ENCODE measurements around the gene HES5.
A peak's percentile ranks its signal among the peaks of the same experiment; 100 is the strongest.
"Not testable (repeated sequence)": the region's sequence is repeated elsewhere in the genome, so short reads cannot be mapped to it uniquely, and the experiment has no call there.

Gene HES5

DNA sequence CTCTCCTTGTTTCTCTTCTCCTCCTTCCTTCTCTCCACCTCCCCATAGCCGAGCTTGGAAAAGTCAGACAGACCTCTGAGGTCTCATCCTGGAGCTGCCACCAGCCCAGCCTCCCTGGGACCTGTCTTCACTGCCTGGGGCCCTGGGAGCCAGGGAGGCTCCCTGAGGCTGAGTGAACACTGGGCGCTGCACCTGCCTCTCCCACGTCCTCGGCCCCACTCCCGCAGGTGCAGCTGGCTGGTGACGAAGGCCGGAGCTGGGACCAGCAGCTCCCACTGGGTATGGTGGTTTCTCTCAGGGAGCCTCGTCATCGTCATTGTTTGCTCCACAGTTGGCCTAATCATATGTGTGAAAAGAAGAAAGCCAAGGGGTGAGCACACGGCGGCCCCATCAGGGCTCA is 31.4 kb upstream of the HES5 start:
- DNase-seq = no peak

- DNase-seq = no peak
These were observed 30.4 kb upstream of the HES5 start for GRCh38 chr1:2560299-2561073.

- no peak for DNase-seq
These were observed 29.6 kb upstream of the HES5 start for GRCh38 chr1:2559509-2560298.

DNA sequence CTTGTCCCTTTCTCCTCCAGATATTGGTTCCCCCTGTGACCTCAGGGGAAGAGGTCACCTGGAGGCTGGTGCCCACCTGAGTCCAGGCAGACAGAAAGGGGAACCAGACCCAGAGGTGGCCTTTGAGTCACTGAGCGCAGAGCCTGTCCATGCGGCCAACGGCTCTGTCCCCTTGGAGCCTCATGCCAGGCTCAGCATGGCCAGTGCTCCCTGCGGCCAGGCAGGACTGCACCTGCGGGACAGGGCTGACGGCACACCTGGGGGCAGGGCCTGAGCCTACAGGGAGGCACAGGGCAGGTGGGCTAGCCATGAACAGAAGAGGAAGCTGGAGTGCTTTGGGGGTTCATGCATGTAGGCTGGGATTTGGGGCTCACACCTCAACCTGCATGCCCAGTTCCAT is 28.8 kb upstream of the HES5 start:
- no peak for DNase-seq

- no peak for DNase-seq
These were observed 28.4 kb upstream of the HES5 start for GRCh38 chr1:2558420-2558819.

- no peak for DNase-seq
These were observed 27.7 kb upstream of the HES5 start for GRCh38 chr1:2557482-2558400.

DNA sequence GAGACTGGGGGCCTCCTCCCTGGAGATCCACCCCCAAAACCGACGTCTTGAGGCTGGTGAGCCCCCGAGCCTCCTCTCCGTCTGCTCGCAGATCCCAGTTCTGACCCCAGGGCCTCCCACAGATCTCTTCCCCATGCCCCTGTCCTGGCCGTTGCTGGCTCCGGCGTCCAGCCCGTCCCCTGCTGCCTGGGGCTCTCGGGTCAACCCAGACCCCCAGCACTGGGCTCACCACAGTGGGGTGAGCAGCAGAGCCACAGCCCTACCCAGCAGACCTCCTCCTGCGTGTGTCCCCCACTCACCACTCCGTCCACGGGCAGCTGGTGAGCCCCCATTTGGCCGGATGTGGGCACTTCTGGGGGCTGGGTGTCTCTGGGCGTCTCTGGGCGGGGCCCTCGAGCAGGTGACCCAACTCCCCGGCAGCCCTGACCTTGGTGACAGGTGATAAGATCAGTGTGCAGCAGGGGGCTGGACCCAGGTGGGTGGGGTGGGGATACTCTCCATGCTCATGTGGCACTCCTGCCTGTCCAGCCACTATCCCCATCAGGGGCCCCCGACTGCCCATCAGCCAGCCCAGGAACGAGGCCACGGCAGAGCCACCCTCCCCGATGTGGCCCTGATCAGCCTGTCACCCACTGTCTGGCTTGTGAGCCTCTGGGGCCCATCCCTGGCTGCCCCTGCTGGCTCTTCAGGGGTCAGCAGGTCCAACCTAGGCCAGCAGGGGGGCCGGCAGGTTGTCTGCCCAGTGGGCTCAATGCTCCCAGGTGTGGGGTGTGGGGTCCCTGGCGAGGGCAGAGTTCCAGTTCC is 26.8 kb upstream of the HES5 start:
- no peak for DNase-seq

DNA sequence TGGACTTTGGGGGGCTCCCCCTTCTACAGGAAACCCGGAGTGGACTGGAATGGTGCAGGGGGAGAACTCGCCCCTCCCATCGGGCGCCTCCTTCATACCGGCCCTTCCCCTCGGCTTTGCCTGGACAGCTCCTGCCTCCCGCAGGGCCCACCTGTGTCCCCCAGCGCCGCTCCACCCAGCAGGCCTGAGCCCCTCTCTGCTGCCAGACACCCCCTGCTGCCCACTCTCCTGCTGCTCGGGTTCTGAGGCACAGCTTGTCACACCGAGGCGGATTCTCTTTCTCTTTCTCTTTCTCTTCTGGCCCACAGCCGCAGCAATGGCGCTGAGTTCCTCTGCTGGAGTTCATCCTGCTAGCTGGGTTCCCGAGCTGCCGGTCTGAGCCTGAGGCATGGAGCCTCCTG is 26.2 kb upstream of the HES5 start, which contains the start of gene TNFRSF14:
Gene TNFRSF14, plus strand, starts transcription at position 95 of the 401 bp plus-strand sequence. Its CDS starts 294 bp downstream, at position 389.
- peak in 11 of 56 donors; percentile 15 to 38 (median 25) for DNase-seq

GRCh38 chr1:2555634-2556276 is 25.7 kb upstream of the HES5 start:
- DNase-seq = peak in 19 of 56 donors; percentile 17 to 61 (median 29)

DNA sequence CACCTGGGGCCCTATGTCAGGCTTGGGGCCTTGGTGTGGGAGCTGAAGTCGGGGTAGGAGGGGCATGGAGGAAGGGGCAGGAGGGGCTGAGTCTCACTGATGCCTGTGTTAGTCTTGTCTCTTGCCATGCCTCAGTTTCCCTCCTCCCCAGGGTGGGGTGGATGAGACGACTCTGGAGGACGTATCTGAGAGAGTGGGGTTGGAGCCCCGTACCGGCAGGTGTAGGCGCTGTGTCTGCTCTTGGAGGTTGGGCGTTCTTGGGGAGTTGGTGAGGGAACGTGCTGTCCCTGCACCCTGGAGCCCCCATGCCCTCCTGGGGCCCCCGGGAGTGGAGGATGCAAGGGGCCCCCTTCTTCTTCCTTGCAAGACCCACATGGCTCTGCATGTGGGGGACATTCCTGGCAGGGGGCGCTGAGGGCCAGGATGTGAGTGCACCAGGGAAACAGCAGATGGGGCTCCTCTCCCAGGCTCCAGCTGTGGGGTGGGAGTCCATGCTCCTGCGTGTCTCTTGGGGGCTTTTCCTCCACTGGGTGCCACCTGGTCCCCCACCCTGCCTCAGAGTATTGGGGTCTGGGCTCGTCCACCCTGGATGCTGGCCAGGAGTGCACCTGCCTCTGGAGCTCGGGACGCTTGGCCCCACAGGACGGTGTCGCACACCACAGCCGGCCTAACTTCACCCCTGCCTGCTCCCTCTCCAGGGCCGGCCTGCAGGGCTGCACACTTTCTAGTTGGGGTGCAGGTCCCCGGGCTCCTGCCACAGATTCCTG is 24.7 kb upstream of the HES5 start:
- DNase-seq = peak in 3 of 56 donors; percentile 4 to 15 (median 11)

DNA sequence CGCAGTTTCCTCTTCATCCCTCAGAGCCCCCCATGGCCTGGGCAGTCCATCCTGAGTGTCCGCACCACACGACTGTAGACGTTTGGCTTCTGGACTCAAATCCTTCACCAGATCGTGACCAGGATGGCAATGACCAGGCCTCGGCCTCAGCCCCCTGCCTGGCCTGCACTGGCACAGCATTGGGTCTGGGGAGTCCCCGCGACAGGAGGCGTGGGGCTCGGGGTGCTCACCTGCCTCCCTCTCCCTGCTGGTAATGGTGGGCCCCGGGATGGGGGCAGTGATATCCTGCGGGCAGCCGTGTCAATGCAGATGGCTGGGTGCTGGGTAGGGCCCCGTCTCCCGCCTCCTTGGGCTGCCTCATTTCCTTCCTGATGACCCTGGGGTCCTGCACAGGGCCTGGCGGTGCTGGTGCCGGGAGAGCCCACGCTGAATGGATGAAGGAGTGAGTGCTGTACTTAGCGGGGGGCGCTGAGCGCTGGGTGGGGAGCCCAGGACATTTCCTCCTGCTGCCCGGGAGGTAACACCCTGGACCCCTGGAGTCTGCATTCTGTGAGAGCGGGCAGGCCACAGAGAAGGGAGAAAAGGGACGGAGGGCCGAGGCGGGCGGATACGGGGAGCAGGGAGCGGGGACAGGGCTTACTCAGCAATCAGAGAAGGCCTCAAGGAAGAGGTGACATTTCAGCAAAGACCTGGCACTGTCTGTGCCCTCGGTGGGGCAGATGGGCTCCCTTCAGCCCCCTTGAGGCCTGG is 24.0 kb upstream of the HES5 start:
- DNase-seq = no peak

DNA sequence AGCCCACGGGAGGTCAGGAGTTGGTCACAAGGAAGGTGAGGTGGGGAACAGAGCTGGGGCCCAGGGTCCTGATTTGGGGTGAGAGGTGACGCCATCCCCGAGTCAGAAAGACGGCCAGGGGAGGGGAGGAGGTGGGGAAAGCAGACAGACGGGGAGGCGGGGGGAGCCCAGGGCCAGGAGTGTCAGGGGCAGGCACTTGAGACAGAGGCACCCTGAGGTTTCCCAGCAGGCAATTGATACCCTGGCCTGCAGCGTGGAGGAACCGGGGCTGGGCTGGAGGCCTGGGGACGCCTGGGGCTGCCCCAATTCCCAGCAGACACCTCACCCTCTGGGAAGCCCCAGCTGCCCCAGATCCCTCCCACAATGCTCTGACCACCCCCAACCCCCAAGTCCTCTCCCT is 23.0 kb upstream of the HES5 start:
- DNase-seq = not testable (repeated sequence)

GRCh38 chr1:2552189-2552588 is 22.1 kb upstream of the HES5 start:
- no peak for DNase-seq

GRCh38 chr1:2551544-2551943 is 21.5 kb upstream of the HES5 start:
- DNase-seq = not testable (repeated sequence)

DNA sequence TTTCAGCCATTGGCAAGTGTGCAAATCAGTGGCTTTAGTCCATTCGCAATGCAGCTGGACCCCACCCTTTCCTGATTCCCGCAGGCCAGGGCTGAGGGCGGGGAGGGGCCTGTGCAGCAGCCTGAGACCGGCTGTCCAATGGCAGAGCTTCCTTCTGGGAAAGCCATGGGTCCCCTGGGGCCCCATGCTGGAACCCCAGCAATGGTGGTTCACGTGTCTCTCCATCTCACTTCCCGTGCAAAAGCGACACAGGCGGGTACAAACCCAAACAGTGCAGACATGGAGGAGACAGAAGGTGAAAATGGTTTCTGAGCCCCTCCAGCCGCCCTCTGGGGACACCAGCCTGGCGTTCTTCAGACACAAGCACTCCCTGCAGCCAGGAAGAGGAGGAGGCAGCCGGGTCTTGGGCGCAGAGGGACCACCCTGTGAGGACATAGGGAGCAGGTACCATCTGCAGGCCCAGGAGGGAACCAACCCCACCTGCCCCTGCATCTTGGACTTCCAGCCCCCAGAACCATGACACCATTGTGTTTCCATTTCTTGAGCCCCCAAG is 20.3 kb upstream of the HES5 start:
- not testable (repeated sequence) for DNase-seq

DNA sequence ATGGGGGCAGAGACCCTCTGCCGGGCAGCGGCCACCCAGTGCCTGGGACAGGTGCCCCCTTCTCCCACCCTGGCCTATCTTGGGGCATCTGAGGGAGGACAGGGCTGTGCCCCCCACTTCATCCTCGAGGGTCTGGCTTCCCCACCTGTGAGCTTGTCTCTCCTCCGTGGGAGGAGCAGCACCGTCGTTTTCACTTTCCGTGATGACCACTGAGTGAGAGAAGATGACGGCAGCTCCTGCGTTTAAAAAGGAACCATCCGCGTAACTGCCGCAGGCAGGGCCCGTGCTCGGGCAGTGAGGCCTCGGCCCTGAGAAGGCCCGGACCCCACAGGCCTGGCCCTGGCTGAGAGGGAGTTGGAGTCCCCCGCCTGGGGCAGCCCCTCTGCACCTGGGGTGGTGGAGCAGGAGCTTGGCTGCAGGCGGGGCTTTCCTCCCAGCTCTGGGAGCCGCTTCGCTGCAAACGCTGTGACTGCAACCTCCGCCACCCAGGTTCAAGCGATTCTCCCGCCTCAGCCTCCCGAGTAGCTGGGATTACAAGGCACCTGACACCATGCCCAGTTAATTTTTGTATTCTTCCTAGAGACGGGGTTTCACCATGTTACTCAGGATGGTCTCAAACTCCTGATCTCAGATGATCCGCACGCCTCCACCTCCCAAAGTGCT is 19.4 kb upstream of the HES5 start:
- DNase-seq = not testable (repeated sequence)

GRCh38 chr1:2548068-2548589 is 18.1 kb upstream of the HES5 start:
- DNase-seq = peak in 51 of 56 donors; percentile 25 to 82 (median 66)

All from nucleus accumbens (tissue), 56 donors.